Activated CD8-positive, alpha-beta memory T cell treated with anti-CD3 and anti-CD28 coated beads for 24 hours (primary cell): ENCODE results near the gene KRT2.

Experiments used
- DNase-seq: peaks from one replicate; pipeline ENCODE4 v3.0.0-alpha.2; 2020

The KRT2 gene

GRCh38 chr12:52613384-52614030 lies 38.5 kb downstream of the KRT2 start:
- peak; percentile 57 for DNase-seq

- peak; percentile 56 for DNase-seq
These were observed 39.3 kb downstream of the KRT2 start for GRCh38 chr12:52612431-52613383.

GRCh38 chr12:52611080-52611468 lies 40.9 kb downstream of the KRT2 start:
- peak; percentile 54 for DNase-seq

GRCh38 chr12:52608826-52609630 lies 43.0 kb downstream of the KRT2 start:
- DNase-seq: peak; percentile 60

GRCh38 chr12:52608161-52608560 lies 43.9 kb downstream of the KRT2 start:
- DNase-seq: no peak

GRCh38 chr12:52607314-52607713 lies 44.7 kb downstream of the KRT2 start:
- peak; percentile 50 for DNase-seq

GRCh38 chr12:52606581-52607218 lies 45.3 kb downstream of the KRT2 start:
- DNase-seq: peak; percentile 48

GRCh38 chr12:52606096-52606495 lies 45.9 kb downstream of the KRT2 start:
- no peak for DNase-seq

GRCh38 chr12:52605542-52605941 lies 46.5 kb downstream of the KRT2 start:
- peak; percentile 51 for DNase-seq

GRCh38 chr12:52604859-52605258 lies 47.2 kb downstream of the KRT2 start:
- DNase-seq: peak; percentile 56

- DNase-seq: peak; percentile 56
These were observed 48.7 kb downstream of the KRT2 start for GRCh38 chr12:52603314-52603713.

- peak; percentile 52 for DNase-seq
These were observed 49.5 kb downstream of the KRT2 start for GRCh38 chr12:52602552-52602951.

GRCh38 chr12:52601671-52602070 lies 50.3 kb downstream of the KRT2 start:
- DNase-seq: peak; percentile 42

- peak; percentile 52 for DNase-seq
These were observed 51.0 kb downstream of the KRT2 start, which contains the start of gene KRT72 for GRCh38 chr12:52600941-52601481. TSS of gene KRT72 (minus strand) at chr12:52601463. CDS start at chr12:52601452, 11 bp downstream.

GRCh38 chr12:52600475-52600874 lies 51.5 kb downstream of the KRT2 start:
- DNase-seq: no peak

GRCh38 chr12:52600071-52600470 lies 51.9 kb downstream of the KRT2 start:
- DNase-seq: peak; percentile 35

- no peak for DNase-seq
These were observed 53.0 kb downstream of the KRT2 start for GRCh38 chr12:52598966-52599365.
